IPS-15b (cell line): Measurements from ENCODE around the gene EGF.

Experiments used
- H3K27me3 ChIP-seq: one replicate; pipeline ENCODE4 v1.6.1; 2013; ENCODE audit warnings: low read length; ENCODE audit not compliant: control insufficient read depth, insufficient read depth
- H3K36me3 ChIP-seq: one replicate; pipeline ENCODE4 v1.6.1; 2013; ENCODE audit warnings: low read length; ENCODE audit not compliant: control insufficient read depth, insufficient read depth
- H3K4me1 ChIP-seq: one replicate; pipeline ENCODE4 v1.6.1; 2013; ENCODE audit warnings: mild to moderate bottlenecking, low read length; ENCODE audit not compliant: control insufficient read depth, insufficient read depth
- H3K4me3 ChIP-seq: one replicate; pipeline ENCODE4 v1.5.1; 2013; ENCODE audit warnings: low read depth, low read length
- H3K9ac ChIP-seq: one replicate; pipeline ENCODE4 v1.6.1; 2013; ENCODE audit warnings: low read depth, mild to moderate bottlenecking, low read length
- H3K9me3 ChIP-seq: one replicate; pipeline ENCODE4 v1.6.1; 2013; ENCODE audit warnings: mild to moderate bottlenecking, low read length; ENCODE audit not compliant: control insufficient read depth, insufficient read depth

Gene EGF

DNA sequence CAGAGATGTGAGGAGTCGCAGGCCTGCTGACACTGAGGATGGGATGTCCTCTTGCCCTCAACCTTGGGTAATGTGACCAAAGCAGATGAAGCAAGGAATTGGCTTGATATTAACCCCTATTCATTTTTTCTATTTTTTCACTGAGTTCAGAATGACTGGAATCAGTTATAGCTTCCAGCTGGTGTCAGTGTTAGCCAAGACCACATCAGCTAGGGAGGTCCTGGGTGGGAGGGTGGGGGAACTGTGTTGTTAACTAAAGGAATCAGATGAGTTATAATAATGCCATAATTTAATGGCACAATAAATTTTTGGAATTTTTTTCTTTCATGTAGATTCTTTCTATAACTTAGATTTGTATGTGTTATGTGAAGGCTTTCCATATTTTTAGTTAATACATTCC, 91.9 kb downstream of the EGF start:
- Histone ChIP-seq H3K9me3 (no peaks in the 10 kb centered on the region), H3K36me3 (no peaks in the 10 kb centered on the region), H3K27me3 (no peaks in the 10 kb centered on the region), H3K4me1 (no peaks in the 10 kb centered on the region), H3K4me3 (no peak overlapping the region), H3K9ac (no peak overlapping the region)

DNA sequence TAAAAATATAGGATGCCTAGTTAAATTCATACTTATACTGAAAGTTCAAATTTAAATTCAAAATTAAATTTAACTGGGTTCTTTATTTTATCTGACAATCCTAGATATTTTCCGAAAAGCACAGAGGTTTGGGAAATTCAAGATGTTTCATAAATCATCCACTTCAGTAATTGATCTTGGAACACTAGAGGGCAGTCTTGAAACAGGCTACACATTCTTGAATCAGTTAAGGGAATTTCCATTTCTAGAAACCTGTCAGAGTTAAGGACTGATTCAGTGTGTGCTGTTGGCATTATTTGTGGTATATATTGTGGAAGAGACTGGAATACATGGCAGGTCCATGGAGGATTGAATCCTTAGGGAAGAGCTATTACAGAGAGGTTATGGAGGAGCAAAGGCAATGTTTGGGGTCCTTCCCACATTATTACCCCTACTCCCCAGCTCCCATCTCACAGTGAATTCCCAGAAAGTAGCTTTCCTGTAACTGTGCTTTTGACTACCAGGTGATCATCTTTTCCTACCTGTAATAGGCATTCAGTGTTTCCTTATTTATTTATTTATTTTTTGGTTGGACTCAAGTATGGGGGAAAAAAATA, 92.9 kb downstream of the EGF start:
- no peaks in the 10 kb centered on the region for H3K9me3 ChIP-seq
- H3K27me3 ChIP-seq, result no peaks in the 10 kb centered on the region
- H3K4me3 ChIP-seq, result no peak overlapping the region
- no peaks in the 10 kb centered on the region for H3K36me3 ChIP-seq
- no peak overlapping the region for H3K9ac ChIP-seq
- H3K4me1 ChIP-seq, result no peaks in the 10 kb centered on the region

- Histone ChIP-seq H3K36me3 (no peaks in the 10 kb centered on the region), H3K9me3 (no peaks in the 10 kb centered on the region), H3K4me3 (no peak overlapping the region), H3K9ac (no peak overlapping the region), H3K4me1 (no peaks in the 10 kb centered on the region), H3K27me3 (no peaks in the 10 kb centered on the region)
These were observed 94.5 kb downstream of the EGF start for GRCh38 chr4:110007217-110007616.

DNA sequence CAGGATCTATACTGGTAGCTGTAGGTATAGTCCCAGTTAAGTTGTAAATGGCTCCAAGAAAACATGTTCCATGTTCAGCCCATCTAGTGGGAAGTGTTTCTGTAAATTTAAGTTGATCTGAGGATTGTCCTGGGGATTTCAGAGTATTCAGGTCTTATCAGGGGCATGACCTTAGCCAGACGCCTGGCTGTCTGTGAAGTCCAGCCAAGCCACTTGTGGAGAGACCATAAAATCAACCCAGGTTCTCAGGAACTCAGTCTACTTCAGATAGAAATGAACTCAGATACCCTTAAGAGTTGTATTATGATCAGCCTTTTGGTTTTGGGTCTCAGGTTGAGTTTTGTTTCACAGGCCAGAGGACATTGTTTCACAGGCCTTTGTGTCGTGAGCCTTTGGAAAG, 95.9 kb downstream of the EGF start:
- Histone ChIP-seq H3K4me3 (no peak overlapping the region), H3K36me3 (no peaks in the 10 kb centered on the region), H3K4me1 (no peaks in the 10 kb centered on the region), H3K9ac (no peak overlapping the region), H3K9me3 (no peaks in the 10 kb centered on the region), H3K27me3 (no peaks in the 10 kb centered on the region)

- Histone ChIP-seq H3K4me1 (no peaks in the 10 kb centered on the region), H3K9me3 (no peaks in the 10 kb centered on the region), H3K27me3 (no peaks in the 10 kb centered on the region), H3K4me3 (no peak overlapping the region), H3K36me3 (no peaks in the 10 kb centered on the region), H3K9ac (no peak overlapping the region)
These were observed 96.9 kb downstream of the EGF start for GRCh38 chr4:110009550-110009949.

GRCh38 chr4:110010797-110011196, 98.1 kb downstream of the EGF start:
- Histone ChIP-seq H3K9me3 (no peaks in the 10 kb centered on the region), H3K4me1 (no peaks in the 10 kb centered on the region), H3K27me3 (no peaks in the 10 kb centered on the region), H3K36me3 (no peaks in the 10 kb centered on the region), H3K9ac (no peak overlapping the region), H3K4me3 (no peak overlapping the region)

DNA sequence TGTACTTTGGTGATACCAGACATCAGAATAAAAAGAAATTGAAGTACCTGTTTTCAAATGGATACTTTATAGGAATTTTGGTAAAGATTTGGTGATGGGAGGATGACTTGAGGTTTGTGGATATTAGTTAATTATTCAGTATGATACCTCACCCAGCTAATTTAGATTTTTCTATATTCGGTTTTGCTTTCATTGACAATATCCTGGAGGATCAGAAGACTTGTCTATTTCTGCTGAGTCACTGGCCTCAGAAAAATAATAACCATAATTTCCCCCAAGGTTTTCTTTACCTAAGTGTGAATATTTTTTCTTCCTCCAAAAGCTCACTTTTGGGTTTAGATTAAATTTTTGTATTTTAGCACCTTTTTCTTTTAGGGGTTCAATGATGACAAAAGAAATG, 100.2 kb downstream of the EGF start:
- Histone ChIP-seq H3K4me1 (no peaks in the 10 kb centered on the region), H3K27me3 (no peaks in the 10 kb centered on the region), H3K9ac (no peak overlapping the region), H3K36me3 (no peaks in the 10 kb centered on the region), H3K9me3 (no peaks in the 10 kb centered on the region), H3K4me3 (no peak overlapping the region)

DNA sequence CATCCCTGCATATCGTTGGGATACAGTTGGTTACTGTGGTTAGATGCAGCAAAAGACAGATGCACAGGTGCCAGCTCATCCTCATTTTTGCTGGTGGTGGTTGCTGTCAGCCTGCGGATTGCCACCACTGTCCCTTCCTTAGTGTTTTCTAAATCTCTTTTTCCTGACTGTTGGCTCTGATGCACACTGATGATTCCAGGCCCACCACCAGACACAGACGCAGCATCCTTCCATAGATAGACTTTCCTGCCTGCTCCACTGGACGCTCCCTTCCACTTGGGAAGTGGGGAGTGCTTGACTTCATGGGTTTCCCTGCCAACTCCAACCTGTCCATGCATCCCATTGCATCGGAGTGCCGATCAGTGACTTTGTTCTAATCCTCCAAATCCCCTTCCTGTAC, 101.5 kb downstream of the EGF start:
- no peak overlapping the region for H3K4me3 ChIP-seq
- no peaks in the 10 kb centered on the region for H3K36me3 ChIP-seq
- no peaks in the 10 kb centered on the region for H3K4me1 ChIP-seq
- H3K9ac ChIP-seq, result no peak overlapping the region
- H3K9me3 ChIP-seq, result no peaks in the 10 kb centered on the region
- H3K27me3 ChIP-seq, result no peaks in the 10 kb centered on the region

DNA sequence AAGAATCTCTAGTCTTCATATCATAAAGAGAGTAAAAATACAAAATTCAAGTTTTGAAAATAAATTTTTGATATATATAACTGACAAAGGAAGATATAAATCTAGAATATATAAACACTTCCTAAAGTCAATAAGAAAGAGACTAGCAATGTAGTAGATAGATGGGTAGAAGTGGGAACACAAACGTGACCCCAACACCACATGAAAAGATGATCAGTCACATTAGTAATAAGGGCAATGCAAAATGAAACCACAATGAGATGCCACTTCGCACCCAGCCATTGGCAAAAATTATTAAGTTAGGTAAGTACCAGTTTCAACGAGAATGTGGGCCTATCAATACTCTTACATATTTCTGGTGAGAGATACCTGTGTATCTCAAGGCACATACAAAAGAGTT, 106.5 kb downstream of the EGF start:
- no peaks in the 10 kb centered on the region for H3K27me3 ChIP-seq
- H3K9ac ChIP-seq, result no peak overlapping the region
- H3K4me1 ChIP-seq, result peaks cover 7% of the 10 kb centered on the region
- no peaks in the 10 kb centered on the region for H3K36me3 ChIP-seq
- no peaks in the 10 kb centered on the region for H3K9me3 ChIP-seq
- no peak overlapping the region for H3K4me3 ChIP-seq

GRCh38 chr4:110020139-110020538, 107.5 kb downstream of the EGF start:
- no peak overlapping the region for H3K4me3 ChIP-seq
- no peak overlapping the region for H3K9ac ChIP-seq
- peaks cover 7% of the 10 kb centered on the region for H3K4me1 ChIP-seq
- no peaks in the 10 kb centered on the region for H3K9me3 ChIP-seq
- H3K36me3 ChIP-seq, result no peaks in the 10 kb centered on the region
- no peaks in the 10 kb centered on the region for H3K27me3 ChIP-seq

DNA sequence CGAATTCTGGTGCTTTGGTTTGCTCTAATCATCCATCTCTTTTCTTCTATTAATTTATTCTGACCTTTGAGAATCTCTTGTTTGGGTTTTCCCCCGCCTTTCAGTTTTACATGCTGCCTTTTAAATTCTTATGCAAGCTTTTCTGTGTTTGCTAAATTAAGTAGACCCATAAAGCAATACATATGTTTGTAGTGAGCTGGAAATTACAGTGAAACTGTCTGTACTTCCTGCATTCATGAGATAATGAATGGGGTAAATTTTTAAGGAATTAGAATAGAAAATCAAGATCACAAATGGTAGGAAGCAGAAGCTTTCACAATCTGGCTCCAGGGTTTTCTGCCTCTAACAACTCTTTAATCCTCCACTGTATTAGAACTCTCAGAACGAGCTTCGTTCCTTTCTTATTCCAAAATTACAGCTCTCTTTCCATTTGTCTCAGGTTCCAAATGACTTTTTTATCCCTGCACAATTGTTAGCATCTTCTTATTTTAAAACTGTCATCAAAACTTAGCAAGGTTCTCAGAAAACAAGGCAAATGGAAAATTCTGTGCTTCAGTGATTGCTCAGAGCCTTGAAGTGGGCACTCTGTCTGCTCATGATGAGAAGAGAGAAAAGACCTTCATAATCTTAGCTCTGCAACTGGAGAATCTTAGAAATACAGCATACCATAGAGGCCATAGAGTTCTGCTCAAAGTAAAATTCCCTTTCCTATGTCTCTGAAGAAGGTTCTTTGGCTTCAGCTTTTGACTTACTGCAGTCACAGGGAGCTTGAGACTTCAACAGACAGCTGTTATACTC, 108.2 kb downstream of the EGF start:
- H3K9ac ChIP-seq, result no peak overlapping the region
- H3K9me3 ChIP-seq, result no peaks in the 10 kb centered on the region
- no peaks in the 10 kb centered on the region for H3K27me3 ChIP-seq
- H3K4me1 ChIP-seq, result peaks cover 7% of the 10 kb centered on the region
- no peak overlapping the region for H3K4me3 ChIP-seq
- no peaks in the 10 kb centered on the region for H3K36me3 ChIP-seq

- Histone ChIP-seq H3K9ac (no peak overlapping the region), H3K36me3 (no peaks in the 10 kb centered on the region), H3K27me3 (no peaks in the 10 kb centered on the region), H3K9me3 (no peaks in the 10 kb centered on the region), H3K4me3 (no peak overlapping the region), H3K4me1 (peaks cover 7% of the 10 kb centered on the region)
These were observed 109.8 kb downstream of the EGF start for GRCh38 chr4:110022457-110022856.
